ENCODE data around the gene DNAH17. TPM values are rescaled to one million over a fixed set of nuclear protein-coding genes. Genes with fewer than 3 reads are reported as not detected.

Gene DNAH17
- total RNA-seq, 2 donors from 2014 or later: 0.04 TPM; not detected in 1

DNA sequence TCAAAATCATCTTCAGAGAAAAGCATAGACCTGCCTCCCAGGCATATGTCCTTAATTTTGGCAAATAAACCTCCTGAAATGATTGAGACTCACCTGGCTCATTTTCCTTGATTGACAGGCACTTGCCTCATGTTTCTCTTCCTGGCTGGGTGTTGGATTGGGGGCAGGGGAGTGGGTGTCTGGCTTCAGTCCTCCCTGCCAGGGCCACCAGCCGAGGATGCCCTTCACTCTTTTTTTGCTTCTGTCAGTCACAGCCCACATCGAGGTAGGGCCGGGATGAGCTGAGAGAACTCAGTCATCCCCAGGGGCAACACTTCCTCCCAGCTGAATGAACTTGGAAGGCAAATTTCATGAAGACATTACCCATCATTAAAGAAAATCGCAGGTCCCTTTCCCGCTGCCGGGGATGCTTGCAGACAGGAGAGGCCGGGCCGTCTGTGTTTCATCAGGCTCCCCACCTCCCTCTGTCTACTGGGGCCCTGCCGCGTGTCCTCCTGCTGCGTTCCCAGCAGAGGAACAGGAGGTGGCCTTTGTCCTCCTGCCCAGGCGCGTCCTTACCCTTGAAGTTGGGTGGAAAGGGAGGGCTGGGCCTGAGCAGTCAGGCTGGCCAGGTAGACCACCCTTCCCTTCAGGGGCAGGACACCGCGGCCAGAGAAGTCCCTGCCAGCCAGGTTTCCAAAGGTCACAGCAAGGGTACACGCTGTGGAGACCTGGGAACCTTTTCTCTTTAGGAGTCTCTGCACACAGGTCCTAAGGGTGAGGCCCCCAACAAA is 11.2 kb upstream of the DNAH17 start:
- no peak overlapping the region for H3K27ac ChIP-seq
- no peaks in the 10 kb centered on the region for H3K27me3 ChIP-seq
- no peak overlapping the region for H3K4me3 ChIP-seq
- TF ChIP-seq, protein P1, sequence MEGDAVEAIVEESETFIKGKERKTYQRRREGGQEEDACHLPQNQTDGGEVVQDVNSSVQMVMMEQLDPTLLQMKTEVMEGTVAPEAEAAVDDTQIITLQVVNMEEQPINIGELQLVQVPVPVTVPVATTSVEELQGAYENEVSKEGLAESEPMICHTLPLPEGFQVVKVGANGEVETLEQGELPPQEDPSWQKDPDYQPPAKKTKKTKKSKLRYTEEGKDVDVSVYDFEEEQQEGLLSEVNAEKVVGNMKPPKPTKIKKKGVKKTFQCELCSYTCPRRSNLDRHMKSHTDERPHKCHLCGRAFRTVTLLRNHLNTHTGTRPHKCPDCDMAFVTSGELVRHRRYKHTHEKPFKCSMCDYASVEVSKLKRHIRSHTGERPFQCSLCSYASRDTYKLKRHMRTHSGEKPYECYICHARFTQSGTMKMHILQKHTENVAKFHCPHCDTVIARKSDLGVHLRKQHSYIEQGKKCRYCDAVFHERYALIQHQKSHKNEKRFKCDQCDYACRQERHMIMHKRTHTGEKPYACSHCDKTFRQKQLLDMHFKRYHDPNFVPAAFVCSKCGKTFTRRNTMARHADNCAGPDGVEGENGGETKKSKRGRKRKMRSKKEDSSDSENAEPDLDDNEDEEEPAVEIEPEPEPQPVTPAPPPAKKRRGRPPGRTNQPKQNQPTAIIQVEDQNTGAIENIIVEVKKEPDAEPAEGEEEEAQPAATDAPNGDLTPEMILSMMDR (IDR thresholded peaks at IDR 0.05): no peak
- peaks cover 0 to 11% of the 10 kb centered on the region in 2 donors for H3K4me1 ChIP-seq
- DNase-seq (ENCODE audit: low spot score): no peak
- no peaks in the 10 kb centered on the region for H3K36me3 ChIP-seq
- no peaks in the 10 kb centered on the region for H3K9me3 ChIP-seq

GRCh38 chr17:78585006-78585630 is 7.9 kb upstream of the DNAH17 start:
- no peak for DNase-seq (ENCODE audit: low spot score)
- Histone ChIP-seq H3K9me3 (no peaks in the 10 kb centered on the region), H3K4me1 (no peaks in the 10 kb centered on the region), H3K4me3 (no peak overlapping the region), H3K36me3 (no peaks in the 10 kb centered on the region), H3K27me3 (no peaks in the 10 kb centered on the region), H3K27ac (no peak overlapping the region)
- TF ChIP-seq, protein P1 (IDR thresholded peaks at IDR 0.05): no peak

DNA sequence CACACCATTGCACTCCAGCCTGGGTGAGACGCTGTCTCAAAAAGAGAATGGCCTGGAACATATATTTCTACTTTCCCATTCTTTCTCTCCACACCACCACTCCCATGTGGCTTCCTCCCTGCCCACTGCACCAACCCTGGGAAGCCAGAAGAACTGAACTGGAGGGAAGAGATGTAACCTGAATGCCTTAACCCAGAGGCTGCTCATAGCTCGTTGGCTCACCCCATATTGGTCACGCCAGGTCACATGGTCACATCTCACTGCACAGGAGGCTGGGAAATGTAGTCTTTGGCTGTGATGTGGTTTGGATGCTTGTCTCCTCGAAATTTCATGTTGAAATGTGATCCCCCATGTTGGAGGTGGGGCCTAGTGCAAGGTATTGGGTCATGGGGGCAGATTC is 5.9 kb upstream of the DNAH17 start:
- no peak for DNase-seq (ENCODE audit: low spot score)
- Histone ChIP-seq H3K27me3 (no peaks in the 10 kb centered on the region), H3K4me1 (no peaks in the 10 kb centered on the region), H3K27ac (no peak overlapping the region), H3K36me3 (no peaks in the 10 kb centered on the region), H3K9me3 (no peaks in the 10 kb centered on the region), H3K4me3 (no peak overlapping the region)
- TF ChIP-seq, protein P1 (IDR thresholded peaks at IDR 0.05): no peak

GRCh38 chr17:78581304-78581703 is 4.1 kb upstream of the DNAH17 start:
- no peaks in the 10 kb centered on the region for H3K4me1 ChIP-seq
- no peaks in the 10 kb centered on the region for H3K36me3 ChIP-seq
- H3K27ac ChIP-seq: no peak overlapping the region
- TF ChIP-seq, protein P1 (IDR thresholded peaks at IDR 0.05): no peak
- DNase-seq (ENCODE audit: low spot score): no peak
- H3K27me3 ChIP-seq: no peaks in the 10 kb centered on the region
- no peak overlapping the region for H3K4me3 ChIP-seq
- no peaks in the 10 kb centered on the region for H3K9me3 ChIP-seq

GRCh38 chr17:78580277-78580804 is 3.1 kb upstream of the DNAH17 start:
- no peaks in the 10 kb centered on the region for H3K9me3 ChIP-seq
- no peak for DNase-seq (ENCODE audit: low spot score)
- no peak overlapping the region for H3K4me3 ChIP-seq
- H3K27me3 ChIP-seq: no peaks in the 10 kb centered on the region
- TF ChIP-seq, protein P1 (IDR thresholded peaks at IDR 0.05): no peak
- no peak overlapping the region for H3K27ac ChIP-seq
- no peaks in the 10 kb centered on the region for H3K36me3 ChIP-seq
- no peaks in the 10 kb centered on the region for H3K4me1 ChIP-seq

Measured in right atrium auricular region (tissue), 2 donors.